Heart right ventricle (tissue), 16 donors: ENCODE measurements around the gene RPLP2. TPM values are rescaled to one million over a fixed set of nuclear protein-coding genes. Genes with fewer than 3 reads are reported as not detected.

Experiments
- ATAC-seq, 8 donors: fragments of 200-7000 bp; cut with Tn5 transposase; one replicate each; pipeline ENCODE4 v1.9.1; 2020; ENCODE audit warnings: mild to moderate bottlenecking in 8 of 8, moderate library complexity in 8 of 8, moderate number of reproducible peaks in 1 of 8
- DNase-seq, 2 donors: peaks; one replicate each; pipeline ENCODE4 v3.0.0-alpha.2; 2020
- H3K27ac ChIP-seq, 10 donors: fragments of 200-600 bp; sonication (generic) in 2 of 10; one replicate each; pipeline versions ENCODE4 v1.5.0 to v1.8.0; 2020 to 2022; ENCODE audit warnings: mild to moderate bottlenecking in 3 of 10
- H3K27me3 ChIP-seq, 7 donors: fragments of 200-600 bp; one replicate each; pipeline ENCODE4 v1.8.0; 2021 to 2022; ENCODE audit warnings: mild to moderate bottlenecking in 2 of 7
- H3K36me3 ChIP-seq, 9 donors: fragments of 200-600 bp; sonication (generic) in 1 of 9; one replicate each; pipeline versions ENCODE4 v1.5.0 to v1.8.0; 2020 to 2022; ENCODE audit warnings: mild to moderate bottlenecking in 2 of 9
- H3K4me1 ChIP-seq, 9 donors: fragments of 200-600 bp; sonication (generic) in 1 of 9; one replicate each; pipeline versions ENCODE4 v1.5.0 to v1.8.0; 2020 to 2022; ENCODE audit warnings: mild to moderate bottlenecking in 4 of 9
- H3K4me3 ChIP-seq, 10 donors: fragments of 200-600 bp; sonication (generic) in 2 of 10; one replicate each; pipeline versions ENCODE4 v1.5.0 to v1.8.0; 2020 to 2022; ENCODE audit warnings: mild to moderate bottlenecking in 7 of 10, moderate library complexity in 2 of 10
- H3K9me3 ChIP-seq, 11 donors: fragments of 200-600 bp in 10 of 11; sonication (generic) in 2 of 11; one replicate each; pipeline versions ENCODE4 v1.5.0 to v1.8.0; 2013 to 2022; ENCODE audit warnings: mild to moderate bottlenecking in 2 of 11, control low read depth in 1 of 11, moderate library complexity in 1 of 11
- WGBS, 2 donors: extraction: QIAGEN DNeasy Blood & Tissue Kit; methylation state at CpG; one replicate each; pipeline ENCODE4 v1.1.7; 2013; ENCODE audit warnings: inconsistent platforms in 1 of 2; 5-methylcytosine and 5-hydroxymethylcytosine counted together
- intact Hi-C, 10 donors: fragments of 100-400 bp; cut with DNase I; formaldehyde crosslinking; loops; one replicate each; pipeline versions ENCODE4 v1.11.1 to v1.14.2; 2022
- polyA plus RNA-seq, 2 donors: library from polyadenylated mRNA; stranded (reverse); fragments of 200-250 nt; gene quantifications; one replicate each; pipeline ENCODE4 v1.2.3, GENCODE V29; 2013
- total RNA-seq, 10 donors: library from RNA; stranded (reverse); fragmentation: NEBNext Ultra II Directional in 3 of 10; extraction: Animal tissue kit (Norgen Biotek cat#: 25700) in 3 of 10; gene quantifications; one replicate each; pipeline versions ENCODE4 v1.2.1 to v1.2.4, GENCODE V29; 2021 to 2023
- TF ChIP-seq, protein P1 (sequence below), 9 donors: fragments of 200-600 bp; sonication (generic) in 2 of 9; IDR thresholded peaks; one replicate each; pipeline versions ENCODE4 v1.5.0 to v1.8.0; 2021 to 2022; ENCODE audit warnings: antibody characterized with exemption in 9 of 9, mild to moderate bottlenecking in 5 of 9, moderate library complexity in 1 of 9
- donor health status: Arrhythmogenic right ventricular cardiomyopathy.
- donor health status: ischemic (EF 13 %, LVEDD 7.1; RV severe dilation, severe dysfunction).
- donor health status: healthy with polysubstance abuse.
- donor health status: DM: no; HTN: yes; CAD: no.
- donor health status: DM: no; HTN: no; CAD: no.
- donor health status: ischemic (EF 25% LVEDD 6.9; RV normal size, moderate dysfunction).
- donor health status: ischemic (EF 25% LVEDD 5.7; RV mildly dilated, moderate dysfunction).
- donor health status: healthy.
- donor health status: DM: yes; HTN: yes; CAD: no.
- donor health status: Ischemic cardiomyopathy.
- donor health status: ischemic (EF 35%, LVEDD 5.7; RV mildly dilated, moderate dysfunction).
- donor health status: nonischemic (EF 11% LVEDD 7.7; RV severe dilation, severe dysfunction).
- donor health status: DM: yes; HTN: yes; CAD: no.
- donor health status: PGD.
- donor health status: ischemic (EF 29% LVEDD 5.4; RV normal size, mild dysfunction).
- donor health status: nonischemic (EF 23%, LVEDD 6.1; RV moderate dilation, normal function).

RPLP2 gene
- total and polyA plus RNA-seq, 12 donors, result 765 to 1,699 (median 918) TPM

DNA sequence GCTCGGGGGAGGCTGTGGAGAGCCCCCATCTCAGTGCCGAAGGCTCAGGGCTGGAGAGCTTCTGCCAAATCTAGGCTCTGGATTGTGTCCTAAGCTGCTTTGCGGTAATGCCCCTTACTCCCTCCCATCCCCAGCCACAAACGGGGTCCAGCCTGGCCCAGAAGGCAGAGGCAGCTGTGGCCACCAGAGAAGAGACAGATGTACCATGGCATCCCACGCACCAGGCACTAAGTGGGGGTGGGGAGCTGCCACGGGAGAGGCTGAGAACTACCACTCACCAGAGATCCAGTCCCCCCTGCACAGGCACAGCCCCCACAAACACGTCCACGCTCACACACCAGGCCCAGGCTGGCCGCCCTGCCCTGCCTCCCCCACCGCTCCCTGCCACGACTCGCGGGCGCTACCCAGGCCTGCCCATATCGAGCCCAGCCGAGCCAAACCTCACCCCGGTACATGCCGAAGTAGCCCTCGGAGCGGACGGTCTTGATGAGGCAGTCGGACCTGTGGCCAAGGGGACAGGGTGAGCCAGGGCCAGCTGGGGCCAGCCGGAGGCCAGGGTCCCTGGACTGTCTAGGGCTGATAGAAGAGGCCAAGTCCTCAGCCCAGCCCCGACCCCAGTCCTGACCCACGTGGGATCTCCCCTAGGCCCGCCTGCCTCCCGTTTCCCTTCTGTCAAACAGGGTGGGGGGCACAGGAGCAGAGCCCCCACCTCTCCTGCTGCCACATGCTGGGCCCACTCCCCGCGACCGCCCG is 15.6 kb upstream of the RPLP2 start:
- TF ChIP-seq, protein P1, sequence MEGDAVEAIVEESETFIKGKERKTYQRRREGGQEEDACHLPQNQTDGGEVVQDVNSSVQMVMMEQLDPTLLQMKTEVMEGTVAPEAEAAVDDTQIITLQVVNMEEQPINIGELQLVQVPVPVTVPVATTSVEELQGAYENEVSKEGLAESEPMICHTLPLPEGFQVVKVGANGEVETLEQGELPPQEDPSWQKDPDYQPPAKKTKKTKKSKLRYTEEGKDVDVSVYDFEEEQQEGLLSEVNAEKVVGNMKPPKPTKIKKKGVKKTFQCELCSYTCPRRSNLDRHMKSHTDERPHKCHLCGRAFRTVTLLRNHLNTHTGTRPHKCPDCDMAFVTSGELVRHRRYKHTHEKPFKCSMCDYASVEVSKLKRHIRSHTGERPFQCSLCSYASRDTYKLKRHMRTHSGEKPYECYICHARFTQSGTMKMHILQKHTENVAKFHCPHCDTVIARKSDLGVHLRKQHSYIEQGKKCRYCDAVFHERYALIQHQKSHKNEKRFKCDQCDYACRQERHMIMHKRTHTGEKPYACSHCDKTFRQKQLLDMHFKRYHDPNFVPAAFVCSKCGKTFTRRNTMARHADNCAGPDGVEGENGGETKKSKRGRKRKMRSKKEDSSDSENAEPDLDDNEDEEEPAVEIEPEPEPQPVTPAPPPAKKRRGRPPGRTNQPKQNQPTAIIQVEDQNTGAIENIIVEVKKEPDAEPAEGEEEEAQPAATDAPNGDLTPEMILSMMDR (IDR thresholded peaks at IDR 0.05), result no peak

DNA sequence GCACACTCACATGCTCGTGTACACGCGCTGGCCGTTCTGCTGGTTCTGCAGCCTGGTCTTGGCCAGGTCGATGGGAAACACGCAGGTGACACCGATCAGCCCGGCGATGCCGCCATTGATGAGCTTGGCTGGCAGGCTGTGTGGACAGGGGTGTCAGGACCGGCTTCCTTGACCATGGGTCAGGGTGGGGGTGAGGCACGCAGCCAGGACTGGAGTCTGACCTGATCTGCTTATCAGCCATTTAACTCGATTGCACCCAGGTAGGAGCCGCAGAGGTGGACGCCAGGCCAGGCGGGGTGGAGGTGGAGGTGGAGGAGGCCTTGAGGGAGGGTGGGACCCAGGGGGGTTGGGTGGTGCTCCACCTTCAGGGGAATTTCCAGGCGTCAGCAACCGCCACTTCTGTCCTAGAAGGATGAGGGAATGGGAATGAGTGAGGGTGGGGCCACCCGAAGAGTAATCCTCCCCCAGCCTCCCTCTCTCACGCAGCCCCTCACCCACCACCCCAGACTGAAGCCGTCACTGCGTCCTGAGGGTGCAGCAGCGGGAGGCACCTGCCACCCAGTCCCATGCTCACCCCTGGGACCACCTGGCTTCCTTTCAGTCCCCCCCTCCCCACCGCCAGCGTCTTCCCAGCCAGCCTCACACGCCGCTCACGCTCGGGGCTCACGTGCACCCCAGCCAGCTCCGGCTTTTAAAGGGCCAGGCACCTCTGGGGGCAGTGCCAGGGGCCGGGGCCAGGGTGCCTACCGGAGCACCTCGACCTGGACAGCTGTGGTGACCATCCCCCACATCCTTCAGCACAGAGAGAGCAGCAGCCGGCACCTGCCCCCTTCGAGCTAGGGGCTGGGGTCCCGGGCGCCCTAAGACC is 14.8 kb upstream of the RPLP2 start:
- H3K27me3 ChIP-seq, result peaks cover 0 to 10% (median 6%) of the 10 kb centered on the region in 7 donors
- peaks cover 0 to 36% (median under 1%) of the 10 kb centered on the region in 9 donors for H3K36me3 ChIP-seq
- peak overlapping the region in 4 of 10 donors; percentile 79 to 89 (median 88) for H3K27ac ChIP-seq
- intact Hi-C loops, result loop anchor here in 1 of 10 donors (2.0 kb wide), 1 partner anchor 14 kb away; no protein-coding TSS in a partner anchor
- no peaks in the 10 kb centered on the region for H3K9me3 ChIP-seq
- peaks cover 17 to 42% (median 30%) of the 10 kb centered on the region in 9 donors for H3K4me1 ChIP-seq
- peak overlapping the region in 9 of 10 donors; percentile 45 to 99 (median 83) for H3K4me3 ChIP-seq
- DNase-seq (peak in 1 of 2 donors; percentile 17), ATAC-seq (no peak)
- WGBS, 2 donors, result 64 to 65% methylated on average over 37 to 38 of the region's 38 CpGs
- TF ChIP-seq, protein P1 (IDR thresholded peaks at IDR 0.05), result no peak

More for the DNA sequence above, 15.6 kb upstream of the RPLP2 start:
- DNase-seq (peak in 1 of 2 donors; percentile 11), ATAC-seq (no peak)
- Histone ChIP-seq H3K4me3 (no peak overlapping the region), H3K36me3 (peaks cover 0 to 28% (median 0%) of the 10 kb centered on the region in 9 donors), H3K27ac (no peak overlapping the region), H3K27me3 (peaks cover 0 to 18% (median 12%) of the 10 kb centered on the region in 7 donors), H3K9me3 (no peaks in the 10 kb centered on the region), H3K4me1 (peaks cover 17 to 44% (median 30%) of the 10 kb centered on the region in 9 donors)
- 92 to 93% methylated on average over 30 to 31 of the region's 31 CpGs for WGBS, 2 donors
- intact Hi-C loops, result loop anchor here in 1 of 10 donors (2.0 kb wide), 1 partner anchor 13 kb away; no protein-coding TSS in a partner anchor

- peak; percentile 73 to 78 for DNase-seq
- ATAC-seq, result peak; percentile 39 to 78 (median 64)
- peaks cover 0 to 45% (median 5%) of the 10 kb centered on the region in 9 donors for H3K36me3 ChIP-seq
- peaks cover 17 to 42% (median 30%) of the 10 kb centered on the region in 9 donors for H3K4me1 ChIP-seq
- H3K4me3 ChIP-seq, result peak overlapping the region; percentile 41 to 99 (median 78)
- WGBS, 2 donors, result 19 to 21% methylated on average over 26 of the region's 26 CpGs
- intact Hi-C loops, result loop anchor here in 2 of 10 donors (2.0 kb wide), 2 partner anchors 15 to 19 kb away; partner anchors contain the start of gene GATD1 (in 1 of the 2)
- peaks cover 0 to 3% (median 0%) of the 10 kb centered on the region in 7 donors for H3K27me3 ChIP-seq
- no peaks in the 10 kb centered on the region for H3K9me3 ChIP-seq
- TF ChIP-seq, protein P1 (IDR thresholded peaks at IDR 0.05), result no peak
- peak overlapping the region in 9 of 10 donors; percentile 70 to 92 (median 85) for H3K27ac ChIP-seq
These were observed 13.9 kb upstream of the RPLP2 start for GRCh38 chr11:795634-796564.
